Measurements from ENCODE around the gene HDDC2. TPM values are rescaled to one million over a fixed set of nuclear protein-coding genes. Genes with fewer than 3 reads are reported as not detected.

Gene HDDC2
- total RNA-seq, 1 experiment from 2014 or later: 95.6 TPM

GRCh38 chr6:125323376-125323775 is 21.6 kb upstream of the HDDC2 start:
- POLR2A ChIA-PET: no interaction called here

More at GRCh38 chr6:125323376-125323775, 21.6 kb upstream of the HDDC2 start:
- H3K4me2 ChIP-seq (ENCODE audit: low read length): no peak overlapping the region
- intact Hi-C loops (cut with micrococcal nuclease): no loop called here
- no peak overlapping the region for H2AFZ ChIP-seq (ENCODE audit: low read depth, low read length, poor library complexity, severe bottlenecking)
- DNase-seq (ENCODE audit: low read depth, low spot score) (no peak), ATAC-seq (no peak)
- no TSS peak for BruUV-seq (replicated peaks)
- H4K20me1 ChIP-seq (ENCODE audit: insufficient read depth): no peaks in the 10 kb centered on the region
- no peaks in the 10 kb centered on the region for H3K79me2 ChIP-seq (ENCODE audit: insufficient read depth, low read length)
- H3K36me3 ChIP-seq (ENCODE audit: control insufficient read depth in 1 of 2, insufficient read depth in 2 of 2, low read length in 2 of 2): no peaks in the 10 kb centered on the region
- no peak overlapping the region for H3K27ac ChIP-seq (ENCODE audit: low read depth, low read length)
- no peaks in the 10 kb centered on the region for H3K4me1 ChIP-seq (ENCODE audit: control insufficient read depth in 1 of 2, insufficient read depth in 2 of 2, low read length in 2 of 2)
- peaks cover 53% of the 10 kb centered on the region for H3K27me3 ChIP-seq (ENCODE audit: insufficient read depth, low read length)
- H3K9me3 ChIP-seq (ENCODE audit: control insufficient read depth in 1 of 2, insufficient read depth in 1 of 2, low read depth in 1 of 2, low read length in 2 of 2): no peaks in the 10 kb centered on the region
- H3K9me2 ChIP-seq (ENCODE audit: insufficient read depth): no peaks in the 10 kb centered on the region
- TF ChIP-seq REST (IDR thresholded peaks at IDR 0.05; ENCODE audit: low read depth) (no peak), TCF7L2 (IDR thresholded peaks at IDR 0.05; ENCODE audit: borderline replicate concordance, extremely low read depth, insufficient read depth, insufficient read length) (no peak), YY1 (IDR thresholded peaks at IDR 0.05; ENCODE audit: extremely low read depth, insufficient replicate concordance, low read depth, low read length) (no peak), EZH2phosphoT487 (IDR thresholded peaks at IDR 0.05; ENCODE audit: borderline replicate concordance) (no peak), ATF3 (IDR thresholded peaks at IDR 0.05) (no peak), POLR2A (IDR thresholded peaks at IDR 0.05; ENCODE audit: borderline replicate concordance, extremely low read depth, insufficient read depth, insufficient read length) (no peak), SIN3A (IDR thresholded peaks at IDR 0.05; ENCODE audit: low read depth) (no peak), EGR1 (IDR thresholded peaks at IDR 0.05; ENCODE audit: low read depth) (no peak), RAD21 (IDR thresholded peaks at IDR 0.05; ENCODE audit: low read depth) (no peak), EZH2 (IDR thresholded peaks at IDR 0.05) (no peak), FOSL1 (IDR thresholded peaks at IDR 0.05; ENCODE audit: low read depth) (no peak)
- RAD21 ChIA-PET (ENCODE audit: low non-redundant PET in 1 of 2, low total read pairs in 2 of 2, uncharacterized antibody in 2 of 2, unreplicated experiment in 2 of 2): no interaction called here
- CTCF ChIA-PET: interaction anchor here (1.4 kb wide), 1 partner anchor 430 kb away, joined by 8 read pairs; no protein-coding TSS in a partner anchor
- H3K9ac ChIP-seq (ENCODE audit: low read length): no peak overlapping the region
- no peak overlapping the region for H3K4me3 ChIP-seq (replicated peaks in 1 of 2; ENCODE audit: low read depth in 1 of 2, low read length in 2 of 2)

All from HCT116 (cell line).